ENCODE data around the gene STRIT1.

DNA sequence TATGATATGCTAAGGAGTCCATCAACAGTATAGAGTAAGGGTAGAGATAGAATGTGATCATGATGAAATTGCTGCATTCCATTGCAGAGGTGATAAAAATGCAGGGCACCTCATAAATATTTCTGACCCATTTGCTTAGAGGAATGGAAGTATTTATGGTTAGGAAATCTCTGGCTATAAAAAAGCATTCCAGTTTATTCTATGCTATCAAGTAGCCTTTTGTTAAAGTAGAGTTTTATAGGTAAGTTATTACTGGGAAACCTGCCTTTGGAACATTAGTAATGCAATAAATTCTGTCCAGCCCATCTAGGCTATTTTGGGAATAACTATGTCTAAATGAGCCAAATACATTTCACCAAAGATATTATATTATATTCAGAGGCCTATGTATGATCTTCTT, 19.8 kb upstream of the STRIT1 start:
- TF ChIP-seq, protein P1, sequence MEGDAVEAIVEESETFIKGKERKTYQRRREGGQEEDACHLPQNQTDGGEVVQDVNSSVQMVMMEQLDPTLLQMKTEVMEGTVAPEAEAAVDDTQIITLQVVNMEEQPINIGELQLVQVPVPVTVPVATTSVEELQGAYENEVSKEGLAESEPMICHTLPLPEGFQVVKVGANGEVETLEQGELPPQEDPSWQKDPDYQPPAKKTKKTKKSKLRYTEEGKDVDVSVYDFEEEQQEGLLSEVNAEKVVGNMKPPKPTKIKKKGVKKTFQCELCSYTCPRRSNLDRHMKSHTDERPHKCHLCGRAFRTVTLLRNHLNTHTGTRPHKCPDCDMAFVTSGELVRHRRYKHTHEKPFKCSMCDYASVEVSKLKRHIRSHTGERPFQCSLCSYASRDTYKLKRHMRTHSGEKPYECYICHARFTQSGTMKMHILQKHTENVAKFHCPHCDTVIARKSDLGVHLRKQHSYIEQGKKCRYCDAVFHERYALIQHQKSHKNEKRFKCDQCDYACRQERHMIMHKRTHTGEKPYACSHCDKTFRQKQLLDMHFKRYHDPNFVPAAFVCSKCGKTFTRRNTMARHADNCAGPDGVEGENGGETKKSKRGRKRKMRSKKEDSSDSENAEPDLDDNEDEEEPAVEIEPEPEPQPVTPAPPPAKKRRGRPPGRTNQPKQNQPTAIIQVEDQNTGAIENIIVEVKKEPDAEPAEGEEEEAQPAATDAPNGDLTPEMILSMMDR (IDR thresholded peaks at IDR 0.05), result no peak
- no peak for TF ChIP-seq POLR2AphosphoS5 (IDR thresholded peaks at IDR 0.05; ENCODE audit: low read depth, low read length)
- TF ChIP-seq SIN3A (IDR thresholded peaks at IDR 0.05; ENCODE audit: borderline replicate concordance, insufficient read depth, low read depth, low read length), result no peak

Data from Panc1 (cell line).